ENCODE results near the gene SIL1. TPM values are rescaled to one million over a fixed set of nuclear protein-coding genes. Genes with fewer than 3 reads are reported as not detected.
A peak's percentile ranks its signal among the peaks of the same experiment; 100 is the strongest.

Gene SIL1
- total and polyA plus RNA-seq, 2 experiments from 2014 or later: 78.8 to 89.8 TPM

DNA sequence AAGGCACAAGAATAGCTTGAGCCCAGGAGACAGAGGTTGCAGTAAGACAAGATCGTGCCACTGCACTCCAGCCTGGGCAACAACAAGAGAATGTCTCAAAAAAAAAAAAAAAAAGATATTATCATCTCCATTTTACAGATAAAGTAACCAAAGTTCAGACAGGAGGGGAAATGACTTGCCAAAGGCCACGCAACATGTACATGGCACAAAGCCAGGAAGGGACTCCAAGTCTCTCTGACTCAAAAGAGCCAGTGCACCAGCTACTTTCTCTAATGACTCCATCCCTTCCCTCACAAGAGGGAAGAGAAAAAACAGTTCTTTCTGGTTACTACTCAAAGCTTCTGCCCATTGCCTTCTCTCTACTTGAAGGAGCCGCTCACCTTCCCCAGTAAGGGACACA, 34.1 kb downstream of the SIL1 start:
- Histone ChIP-seq H3K27ac (no peak overlapping the region), H4K20me1 (ENCODE audit: insufficient read depth) (no peaks in the 10 kb centered on the region), H3F3A (ENCODE audit: insufficient read depth) (no peaks in the 10 kb centered on the region), H3K9ac (no peak overlapping the region), H3K4me2 (ENCODE audit: unreplicated experiment) (no peak overlapping the region), H3K79me2 (ENCODE audit: insufficient read depth) (peaks cover 7% of the 10 kb centered on the region; the same call in 1 of the 2 replicates), H3K4me1 (ENCODE audit: insufficient read depth) (peaks cover 5% of the 10 kb centered on the region; the same call in 1 of the 2 replicates), H3K4me3 (no peak overlapping the region), H3K9me2 (ENCODE audit: insufficient read depth) (no peaks in the 10 kb centered on the region), H3K9me3 (ENCODE audit: low read depth) (no peaks in the 10 kb centered on the region), H2AFZ (no peak overlapping the region), H3K36me3 (ENCODE audit: low read depth) (no peaks in the 10 kb centered on the region), H3K27me3 (replicated peaks; ENCODE audit: insufficient read depth) (no peaks in the 10 kb centered on the region)
- in situ Hi-C loops (cut with MboI): no loop called here
- TF ChIP-seq EZH2phosphoT487 (IDR thresholded peaks at IDR 0.05; ENCODE audit: insufficient read depth, low read depth) (no peak), EZH2 (IDR thresholded peaks at IDR 0.05; ENCODE audit: insufficient read depth, poor library complexity, severe bottlenecking) (no peak)
- DNase-seq: peak; percentile 25
- 72 to 77% methylated on average over 3 of the region's 3 CpGs for WGBS, 2 experiments (ENCODE audit: low coverage in 1 of 2, low lambda C conversion rate in 2 of 2, missing lambda C conversion rate in 2 of 2)

DNA sequence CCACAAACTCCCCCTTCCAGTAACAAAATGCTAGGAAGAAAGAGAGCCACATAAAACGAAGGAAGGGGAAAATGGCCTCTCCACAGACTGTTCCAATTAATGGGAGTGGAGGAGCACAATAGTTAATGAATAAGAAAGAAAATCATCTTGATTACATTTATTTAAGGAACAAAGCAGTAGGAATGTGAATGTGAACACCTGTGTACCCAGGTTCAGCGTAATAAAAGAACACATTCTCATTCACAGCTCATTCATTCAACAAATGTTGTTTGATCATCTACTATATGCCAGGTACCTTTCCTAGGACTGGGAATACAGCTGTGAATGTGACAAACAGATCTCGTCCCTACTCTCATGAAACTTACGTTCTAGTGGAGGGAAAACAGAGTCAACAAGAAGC, 35.7 kb downstream of the SIL1 start:
- H3K9me3 ChIP-seq (ENCODE audit: low read depth): no peaks in the 10 kb centered on the region
- no peak overlapping the region for H3K4me2 ChIP-seq (ENCODE audit: unreplicated experiment)
- no peak overlapping the region for H3K9ac ChIP-seq
- H3F3A ChIP-seq (ENCODE audit: insufficient read depth): no peaks in the 10 kb centered on the region
- no peak overlapping the region for H3K27ac ChIP-seq
- H3K27me3 ChIP-seq (replicated peaks; ENCODE audit: insufficient read depth): no peaks in the 10 kb centered on the region
- H3K4me1 ChIP-seq (ENCODE audit: insufficient read depth): peaks cover 5% of the 10 kb centered on the region; the same call in 1 of the 2 replicates
- no peaks in the 10 kb centered on the region for H4K20me1 ChIP-seq (ENCODE audit: insufficient read depth)
- H3K79me2 ChIP-seq (ENCODE audit: insufficient read depth): peaks cover 20% of the 10 kb centered on the region
- H3K36me3 ChIP-seq (ENCODE audit: low read depth): no peaks in the 10 kb centered on the region
- WGBS, 2 experiments (ENCODE audit: low coverage in 1 of 2, low lambda C conversion rate in 2 of 2, missing lambda C conversion rate in 2 of 2): 85 to 87% methylated on average over 4 of the region's 4 CpGs
- no peaks in the 10 kb centered on the region for H3K9me2 ChIP-seq (ENCODE audit: insufficient read depth)
- TF ChIP-seq EZH2 (IDR thresholded peaks at IDR 0.05; ENCODE audit: insufficient read depth, poor library complexity, severe bottlenecking): no peak
- TF ChIP-seq EZH2phosphoT487 (IDR thresholded peaks at IDR 0.05; ENCODE audit: insufficient read depth, low read depth): no peak
- no peak overlapping the region for H3K4me3 ChIP-seq
- in situ Hi-C loops (cut with MboI): no loop called here
- no peak for DNase-seq
- H2AFZ ChIP-seq: no peak overlapping the region

DNA sequence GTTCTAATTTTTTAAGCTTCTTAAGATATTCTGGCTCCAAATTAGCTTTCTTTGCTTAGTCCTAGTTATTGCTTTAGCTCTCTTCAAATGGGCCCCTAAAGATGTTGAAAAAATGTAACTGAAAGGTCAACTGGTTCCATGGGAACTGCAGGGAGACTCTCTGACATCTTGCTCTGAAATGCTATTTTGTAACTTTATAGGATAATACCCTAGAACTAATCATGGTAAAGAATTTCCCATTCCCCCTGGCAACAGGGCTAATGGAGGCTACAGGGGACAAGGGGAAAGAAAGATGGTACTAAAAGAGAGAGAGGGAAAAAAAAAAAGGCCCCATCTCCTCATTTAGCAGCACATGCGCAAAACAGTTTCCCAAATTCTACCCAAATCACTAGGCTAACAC, 39.4 kb downstream of the SIL1 start:
- in situ Hi-C loops (cut with MboI): no loop called here
- no peak for DNase-seq
- Histone ChIP-seq H3K9me2 (ENCODE audit: insufficient read depth) (no peaks in the 10 kb centered on the region), H3K4me2 (ENCODE audit: unreplicated experiment) (no peak overlapping the region), H3K27me3 (replicated peaks; ENCODE audit: insufficient read depth) (no peaks in the 10 kb centered on the region), H3F3A (ENCODE audit: insufficient read depth) (no peaks in the 10 kb centered on the region), H3K4me1 (ENCODE audit: insufficient read depth) (peaks cover 5% of the 10 kb centered on the region; the same call in 1 of the 2 replicates), H3K27ac (no peak overlapping the region), H3K36me3 (ENCODE audit: low read depth) (no peaks in the 10 kb centered on the region), H3K9ac (no peak overlapping the region), H3K79me2 (ENCODE audit: insufficient read depth) (peaks cover 41% of the 10 kb centered on the region), H3K9me3 (ENCODE audit: low read depth) (no peaks in the 10 kb centered on the region), H3K4me3 (no peak overlapping the region), H4K20me1 (ENCODE audit: insufficient read depth) (no peaks in the 10 kb centered on the region), H2AFZ (no peak overlapping the region)
- TF ChIP-seq EZH2 (IDR thresholded peaks at IDR 0.05; ENCODE audit: insufficient read depth, poor library complexity, severe bottlenecking): no peak
- TF ChIP-seq EZH2phosphoT487 (IDR thresholded peaks at IDR 0.05; ENCODE audit: insufficient read depth, low read depth): no peak
- WGBS, 2 experiments (ENCODE audit: low coverage in 1 of 2, low lambda C conversion rate in 2 of 2, missing lambda C conversion rate in 2 of 2): 93 to 94% methylated on average over 1 of the region's 1 CpG

DNA sequence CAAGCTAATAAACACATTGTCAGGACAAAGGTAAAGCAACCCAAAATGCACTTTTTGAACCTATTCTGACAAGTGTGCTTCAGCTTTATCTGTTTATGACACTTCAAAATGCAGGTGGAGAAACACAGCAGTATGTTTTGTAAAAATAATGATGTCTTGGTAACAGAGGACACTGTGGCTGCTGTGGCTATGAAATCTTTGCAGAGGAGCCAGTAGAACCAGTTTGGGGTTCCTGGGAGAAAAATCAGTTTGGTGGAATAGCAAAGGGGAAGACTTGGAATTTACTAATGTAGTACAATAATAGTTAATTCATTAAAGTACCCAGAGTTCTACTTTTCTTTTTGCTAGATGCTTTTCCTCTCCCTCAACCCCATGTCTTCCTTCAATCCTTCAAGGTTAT, 40.6 kb downstream of the SIL1 start:
- TF ChIP-seq EZH2 (IDR thresholded peaks at IDR 0.05; ENCODE audit: insufficient read depth, poor library complexity, severe bottlenecking) (no peak), EZH2phosphoT487 (IDR thresholded peaks at IDR 0.05; ENCODE audit: insufficient read depth, low read depth) (no peak)
- H4K20me1 ChIP-seq (ENCODE audit: insufficient read depth): no peaks in the 10 kb centered on the region
- no peak overlapping the region for H3K4me3 ChIP-seq
- no peaks in the 10 kb centered on the region for H3F3A ChIP-seq (ENCODE audit: insufficient read depth)
- H3K9ac ChIP-seq: no peak overlapping the region
- no peaks in the 10 kb centered on the region for H3K9me3 ChIP-seq (ENCODE audit: low read depth)
- H3K9me2 ChIP-seq (ENCODE audit: insufficient read depth): no peaks in the 10 kb centered on the region
- H3K36me3 ChIP-seq (ENCODE audit: low read depth): no peaks in the 10 kb centered on the region
- H3K79me2 ChIP-seq (ENCODE audit: insufficient read depth): peaks cover 41% of the 10 kb centered on the region
- peaks cover 5% of the 10 kb centered on the region; the same call in 1 of the 2 replicates for H3K4me1 ChIP-seq (ENCODE audit: insufficient read depth)
- H3K27ac ChIP-seq: no peak overlapping the region
- H3K27me3 ChIP-seq (replicated peaks; ENCODE audit: insufficient read depth): no peaks in the 10 kb centered on the region
- no peak overlapping the region for H2AFZ ChIP-seq
- DNase-seq: no peak
- H3K4me2 ChIP-seq (ENCODE audit: unreplicated experiment): no peak overlapping the region
- in situ Hi-C loops (cut with MboI): no loop called here

DNA sequence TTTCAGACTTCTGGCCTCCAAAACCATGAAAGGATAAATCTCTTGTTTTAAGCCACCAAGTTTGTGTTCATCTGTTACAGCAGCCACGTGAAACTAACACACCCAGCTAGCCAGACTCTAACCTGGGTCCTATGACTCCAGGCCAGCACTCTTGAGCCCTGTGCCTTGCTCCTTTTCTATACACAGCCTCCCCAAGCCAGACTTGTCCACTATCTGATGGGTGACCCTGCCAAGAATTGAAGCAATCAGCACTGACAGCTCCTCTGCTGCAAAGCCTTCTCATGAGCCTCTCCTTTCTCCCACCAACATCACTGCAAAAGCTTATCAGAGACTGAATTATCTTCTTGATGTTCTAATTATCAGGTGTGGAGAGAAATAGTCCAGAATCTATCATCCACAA, 41.4 kb downstream of the SIL1 start:
- Histone ChIP-seq H3K9ac (no peak overlapping the region), H3K9me2 (ENCODE audit: insufficient read depth) (no peaks in the 10 kb centered on the region), H3K27ac (no peak overlapping the region), H3K4me3 (no peak overlapping the region), H3K4me2 (ENCODE audit: unreplicated experiment) (no peak overlapping the region), H3K27me3 (replicated peaks; ENCODE audit: insufficient read depth) (no peaks in the 10 kb centered on the region), H2AFZ (no peak overlapping the region), H4K20me1 (ENCODE audit: insufficient read depth) (no peaks in the 10 kb centered on the region), H3F3A (ENCODE audit: insufficient read depth) (no peaks in the 10 kb centered on the region), H3K4me1 (ENCODE audit: insufficient read depth) (no peaks in the 10 kb centered on the region), H3K9me3 (ENCODE audit: low read depth) (no peaks in the 10 kb centered on the region), H3K36me3 (ENCODE audit: low read depth) (no peaks in the 10 kb centered on the region), H3K79me2 (ENCODE audit: insufficient read depth) (peaks cover 47% of the 10 kb centered on the region)
- in situ Hi-C loops (cut with MboI): no loop called here
- DNase-seq: no peak
- whole genome bisulfite sequencing, 2 experiments (ENCODE audit: low coverage in 1 of 2, low lambda C conversion rate in 2 of 2, missing lambda C conversion rate in 2 of 2): 93 to 100% methylated on average over 1 of the region's 1 CpG
- no peak for TF ChIP-seq EZH2 (IDR thresholded peaks at IDR 0.05; ENCODE audit: insufficient read depth, poor library complexity, severe bottlenecking)
- TF ChIP-seq EZH2phosphoT487 (IDR thresholded peaks at IDR 0.05; ENCODE audit: insufficient read depth, low read depth): no peak
